ENCODE results near the gene FAM20C.
"Not testable (repeated sequence)": the region's sequence is repeated elsewhere in the genome, so short reads cannot be mapped to it uniquely, and the experiment has no call there.

Gene FAM20C

GRCh38 chr7:289209-289755 is 96.9 kb downstream of the FAM20C start:
- no peak for DNase-seq

- no peak for DNase-seq
Observed at GRCh38 chr7:289756-290553, 97.6 kb downstream of the FAM20C start, which contains the start of gene FOXL3. Gene FOXL3 (plus strand): TSS chr7:290170. CDS start chr7:290170, 0 bp downstream.

- DNase-seq: no peak
Observed at GRCh38 chr7:290554-291372, 98.4 kb downstream of the FAM20C start.

GRCh38 chr7:291373-292092 is 99.2 kb downstream of the FAM20C start:
- no peak for DNase-seq

- no peak for DNase-seq
Observed at GRCh38 chr7:292226-292625, 99.9 kb downstream of the FAM20C start.

GRCh38 chr7:292826-293225 is 100.5 kb downstream of the FAM20C start:
- no peak for DNase-seq

GRCh38 chr7:293681-294439 is 101.5 kb downstream of the FAM20C start:
- no peak for DNase-seq

GRCh38 chr7:294440-295154 is 102.2 kb downstream of the FAM20C start:
- DNase-seq: no peak

- DNase-seq: no peak
Observed at GRCh38 chr7:295155-296154, 103.1 kb downstream of the FAM20C start.

- DNase-seq: no peak
Observed at GRCh38 chr7:296373-296945, 104.1 kb downstream of the FAM20C start.

GRCh38 chr7:297141-297540 is 104.8 kb downstream of the FAM20C start:
- not testable (repeated sequence) for DNase-seq

- no peak for DNase-seq
Observed at GRCh38 chr7:297611-298374, 105.4 kb downstream of the FAM20C start.

- DNase-seq: no peak
Observed at GRCh38 chr7:298375-298702, 106.0 kb downstream of the FAM20C start.

GRCh38 chr7:298743-299142 is 106.4 kb downstream of the FAM20C start:
- no peak for DNase-seq

GRCh38 chr7:299169-299568 is 106.8 kb downstream of the FAM20C start:
- no peak for DNase-seq

- DNase-seq: no peak
Observed at GRCh38 chr7:299628-300027, 107.3 kb downstream of the FAM20C start.

GRCh38 chr7:300048-300447 is 107.7 kb downstream of the FAM20C start:
- DNase-seq: no peak

Data from amygdala (tissue), 56 donors.